HL-60 (cell line): ENCODE measurements around the gene KLC4.

ENCODE experiments used
- DNase-seq, 2 experiments: peaks; one replicate each; pipeline ENCODE4 v3.0.0-alpha.2; 2010 to 2020; ENCODE audit warnings: low read depth in 1 of 2, low spot score in 1 of 2
- H3K27ac ChIP-seq: fragments of 250-450 bp; sonication (Bioruptor Pico); replicated peaks from 2 replicates; pipeline ENCODE4 v1.5.1; 2020; ENCODE audit warnings: mild to moderate bottlenecking, moderate library complexity
- H3K27me3 ChIP-seq: fragments of 250-450 bp; sonication (Bioruptor Pico); 2 replicates; pipeline ENCODE4 v1.5.1; 2021; ENCODE audit warnings: mild to moderate bottlenecking, moderate library complexity; ENCODE audit not compliant: insufficient read depth, poor library complexity, severe bottlenecking
- H3K4me3 ChIP-seq: replicated peaks from 2 replicates; pipeline ENCODE4 v1.5.1; 2011; ENCODE audit warnings: mild to moderate bottlenecking, control low read depth, low read length; ENCODE audit not compliant: insufficient read depth
- CTCF ChIP-seq: IDR thresholded peaks from one replicate; pipeline ENCODE4 v1.5.1; 2011; ENCODE audit warnings: low read length, control low read depth, inconsistent platforms; ENCODE audit not compliant: insufficient read depth
- GABPA ChIP-seq: IDR thresholded peaks from 2 replicates; pipeline ENCODE4 v1.6.1; 2012; ENCODE audit warnings: low read depth
- POLR2AphosphoS5 ChIP-seq: IDR thresholded peaks from 2 replicates; pipeline ENCODE4 v1.6.1; 2012; ENCODE audit warnings: low read depth
- REST ChIP-seq: IDR thresholded peaks from 2 replicates; pipeline ENCODE4 v1.6.1; 2012; ENCODE audit warnings: low read depth; ENCODE audit not compliant: insufficient replicate concordance
- SPI1 ChIP-seq: IDR thresholded peaks from 2 replicates; pipeline ENCODE4 v1.6.1; 2012; ENCODE audit warnings: low read depth, mild to moderate bottlenecking, borderline replicate concordance

Gene KLC4

GRCh38 chr6:43089467-43089866 is 30.0 kb downstream of the KLC4 start:
- no peak overlapping the region for H3K27ac ChIP-seq
- DNase-seq = no peak
- H3K27me3 ChIP-seq = no peaks in the 10 kb centered on the region
- no peak overlapping the region for H3K4me3 ChIP-seq
- no peak for TF ChIP-seq CTCF
- no peak for TF ChIP-seq REST
- no peak for TF ChIP-seq POLR2AphosphoS5
- TF ChIP-seq GABPA = no peak
- no peak for TF ChIP-seq SPI1

- no peak overlapping the region for H3K4me3 ChIP-seq
- H3K27ac ChIP-seq = no peak overlapping the region
- H3K27me3 ChIP-seq = no peaks in the 10 kb centered on the region
- no peak for DNase-seq
- TF ChIP-seq REST (no peak), SPI1 (no peak), CTCF (no peak), POLR2AphosphoS5 (no peak), GABPA (no peak)
Measured at GRCh38 chr6:43089874-43090558, 30.6 kb downstream of the KLC4 start.

GRCh38 chr6:43090559-43090956 is 31.1 kb downstream of the KLC4 start:
- H3K27ac ChIP-seq = no peak overlapping the region
- H3K27me3 ChIP-seq = no peaks in the 10 kb centered on the region
- TF ChIP-seq GABPA = no peak
- TF ChIP-seq POLR2AphosphoS5 = no peak
- no peak for TF ChIP-seq CTCF
- no peak for TF ChIP-seq SPI1
- no peak for TF ChIP-seq REST
- no peak overlapping the region for H3K4me3 ChIP-seq
- DNase-seq = no peak
